ENCODE data around the gene GMDS. TPM values are rescaled to one million over a fixed set of nuclear protein-coding genes. Genes with fewer than 3 reads are reported as not detected.

GMDS gene
- total RNA-seq, 1 donor from 2014 or later, result 7.8 TPM

GRCh38 chr6:2196079-2196679, 49.2 kb downstream of the GMDS start:
- H3K9ac ChIP-seq (ENCODE audit: low read depth in 1 of 3, low read length in 3 of 3), result no peak overlapping the region
- H3K27me3 ChIP-seq (ENCODE audit: control insufficient read depth in 3 of 3, insufficient read depth in 3 of 3, low read length in 3 of 3), result no peaks in the 10 kb centered on the region
- H3K36me3 ChIP-seq (ENCODE audit: control insufficient read depth in 3 of 3, insufficient read depth in 3 of 3, low read length in 3 of 3), result no peaks in the 10 kb centered on the region
- no peak overlapping the region for H3K27ac ChIP-seq (ENCODE audit: low read depth, low read length)
- peaks cover 0 to 5% (median 5%) of the 10 kb centered on the region in 3 donors for H3K4me1 ChIP-seq (ENCODE audit: control insufficient read depth in 3 of 3, insufficient read depth in 3 of 3, low read length in 3 of 3)
- no peak overlapping the region for H3K4me3 ChIP-seq (ENCODE audit: low read length in 3 of 3)
- H3K9me3 ChIP-seq (ENCODE audit: control insufficient read depth in 3 of 3, low read length in 3 of 3), result no peaks in the 10 kb centered on the region

GRCh38 chr6:2194643-2195042, 50.8 kb downstream of the GMDS start:
- Histone ChIP-seq H3K4me3 (ENCODE audit: low read length in 3 of 3) (no peak overlapping the region), H3K9ac (ENCODE audit: low read depth in 1 of 3, low read length in 3 of 3) (no peak overlapping the region), H3K4me1 (ENCODE audit: control insufficient read depth in 3 of 3, insufficient read depth in 3 of 3, low read length in 3 of 3) (peaks cover 0 to 5% (median 5%) of the 10 kb centered on the region in 3 donors), H3K9me3 (ENCODE audit: control insufficient read depth in 3 of 3, low read length in 3 of 3) (no peaks in the 10 kb centered on the region), H3K27ac (ENCODE audit: low read depth, low read length) (no peak overlapping the region), H3K36me3 (ENCODE audit: control insufficient read depth in 3 of 3, insufficient read depth in 3 of 3, low read length in 3 of 3) (no peaks in the 10 kb centered on the region), H3K27me3 (ENCODE audit: control insufficient read depth in 3 of 3, insufficient read depth in 3 of 3, low read length in 3 of 3) (no peaks in the 10 kb centered on the region)

GRCh38 chr6:2193931-2194330, 51.5 kb downstream of the GMDS start:
- Histone ChIP-seq H3K9me3 (ENCODE audit: control insufficient read depth in 3 of 3, low read length in 3 of 3) (no peaks in the 10 kb centered on the region), H3K4me1 (ENCODE audit: control insufficient read depth in 3 of 3, insufficient read depth in 3 of 3, low read length in 3 of 3) (peaks cover 0 to 5% (median 5%) of the 10 kb centered on the region in 3 donors), H3K27me3 (ENCODE audit: control insufficient read depth in 3 of 3, insufficient read depth in 3 of 3, low read length in 3 of 3) (no peaks in the 10 kb centered on the region), H3K27ac (ENCODE audit: low read depth, low read length) (no peak overlapping the region), H3K4me3 (ENCODE audit: low read length in 3 of 3) (no peak overlapping the region), H3K36me3 (ENCODE audit: control insufficient read depth in 3 of 3, insufficient read depth in 3 of 3, low read length in 3 of 3) (no peaks in the 10 kb centered on the region), H3K9ac (ENCODE audit: low read depth in 1 of 3, low read length in 3 of 3) (no peak overlapping the region)

- H3K4me3 ChIP-seq (ENCODE audit: low read length in 3 of 3), result no peak overlapping the region
- no peaks in the 10 kb centered on the region for H3K9me3 ChIP-seq (ENCODE audit: control insufficient read depth in 3 of 3, low read length in 3 of 3)
- peaks cover 0 to 5% (median 5%) of the 10 kb centered on the region in 3 donors for H3K4me1 ChIP-seq (ENCODE audit: control insufficient read depth in 3 of 3, insufficient read depth in 3 of 3, low read length in 3 of 3)
- H3K27ac ChIP-seq (ENCODE audit: low read depth, low read length), result no peak overlapping the region
- H3K36me3 ChIP-seq (ENCODE audit: control insufficient read depth in 3 of 3, insufficient read depth in 3 of 3, low read length in 3 of 3), result no peaks in the 10 kb centered on the region
- no peaks in the 10 kb centered on the region for H3K27me3 ChIP-seq (ENCODE audit: control insufficient read depth in 3 of 3, insufficient read depth in 3 of 3, low read length in 3 of 3)
- H3K9ac ChIP-seq (ENCODE audit: low read depth in 1 of 3, low read length in 3 of 3), result no peak overlapping the region
Observed at GRCh38 chr6:2192976-2193375, 52.4 kb downstream of the GMDS start.

- H3K9ac ChIP-seq (ENCODE audit: low read depth in 1 of 3, low read length in 3 of 3), result no peak overlapping the region
- no peaks in the 10 kb centered on the region for H3K9me3 ChIP-seq (ENCODE audit: control insufficient read depth in 3 of 3, low read length in 3 of 3)
- no peak overlapping the region for H3K4me3 ChIP-seq (ENCODE audit: low read length in 3 of 3)
- H3K4me1 ChIP-seq (ENCODE audit: control insufficient read depth in 3 of 3, insufficient read depth in 3 of 3, low read length in 3 of 3), result no peaks in the 10 kb centered on the region
- no peak overlapping the region for H3K27ac ChIP-seq (ENCODE audit: low read depth, low read length)
- no peaks in the 10 kb centered on the region for H3K27me3 ChIP-seq (ENCODE audit: control insufficient read depth in 3 of 3, insufficient read depth in 3 of 3, low read length in 3 of 3)
- no peaks in the 10 kb centered on the region for H3K36me3 ChIP-seq (ENCODE audit: control insufficient read depth in 3 of 3, insufficient read depth in 3 of 3, low read length in 3 of 3)
Observed at GRCh38 chr6:2191390-2191740, 54.0 kb downstream of the GMDS start.

GRCh38 chr6:2190661-2191389, 54.6 kb downstream of the GMDS start:
- no peaks in the 10 kb centered on the region for H3K4me1 ChIP-seq (ENCODE audit: control insufficient read depth in 3 of 3, insufficient read depth in 3 of 3, low read length in 3 of 3)
- no peak overlapping the region for H3K9ac ChIP-seq (ENCODE audit: low read depth in 1 of 3, low read length in 3 of 3)
- no peak overlapping the region for H3K27ac ChIP-seq (ENCODE audit: low read depth, low read length)
- H3K9me3 ChIP-seq (ENCODE audit: control insufficient read depth in 3 of 3, low read length in 3 of 3), result no peaks in the 10 kb centered on the region
- no peak overlapping the region for H3K4me3 ChIP-seq (ENCODE audit: low read length in 3 of 3)
- H3K36me3 ChIP-seq (ENCODE audit: control insufficient read depth in 3 of 3, insufficient read depth in 3 of 3, low read length in 3 of 3), result no peaks in the 10 kb centered on the region
- no peaks in the 10 kb centered on the region for H3K27me3 ChIP-seq (ENCODE audit: control insufficient read depth in 3 of 3, insufficient read depth in 3 of 3, low read length in 3 of 3)

- Histone ChIP-seq H3K27me3 (ENCODE audit: control insufficient read depth in 3 of 3, insufficient read depth in 3 of 3, low read length in 3 of 3) (no peaks in the 10 kb centered on the region), H3K4me1 (ENCODE audit: control insufficient read depth in 3 of 3, insufficient read depth in 3 of 3, low read length in 3 of 3) (no peaks in the 10 kb centered on the region), H3K9ac (ENCODE audit: low read depth in 1 of 3, low read length in 3 of 3) (no peak overlapping the region), H3K4me3 (ENCODE audit: low read length in 3 of 3) (no peak overlapping the region), H3K36me3 (ENCODE audit: control insufficient read depth in 3 of 3, insufficient read depth in 3 of 3, low read length in 3 of 3) (no peaks in the 10 kb centered on the region), H3K27ac (ENCODE audit: low read depth, low read length) (no peak overlapping the region), H3K9me3 (ENCODE audit: control insufficient read depth in 3 of 3, low read length in 3 of 3) (no peaks in the 10 kb centered on the region)
Observed at GRCh38 chr6:2188856-2189384, 56.5 kb downstream of the GMDS start.

GRCh38 chr6:2188397-2188796, 57.0 kb downstream of the GMDS start:
- no peaks in the 10 kb centered on the region for H3K9me3 ChIP-seq (ENCODE audit: control insufficient read depth in 3 of 3, low read length in 3 of 3)
- H3K4me3 ChIP-seq (ENCODE audit: low read length in 3 of 3), result no peak overlapping the region
- no peak overlapping the region for H3K9ac ChIP-seq (ENCODE audit: low read depth in 1 of 3, low read length in 3 of 3)
- H3K27ac ChIP-seq (ENCODE audit: low read depth, low read length), result no peak overlapping the region
- no peaks in the 10 kb centered on the region for H3K36me3 ChIP-seq (ENCODE audit: control insufficient read depth in 3 of 3, insufficient read depth in 3 of 3, low read length in 3 of 3)
- H3K4me1 ChIP-seq (ENCODE audit: control insufficient read depth in 3 of 3, insufficient read depth in 3 of 3, low read length in 3 of 3), result no peaks in the 10 kb centered on the region
- no peaks in the 10 kb centered on the region for H3K27me3 ChIP-seq (ENCODE audit: control insufficient read depth in 3 of 3, insufficient read depth in 3 of 3, low read length in 3 of 3)

- Histone ChIP-seq H3K36me3 (ENCODE audit: control insufficient read depth in 3 of 3, insufficient read depth in 3 of 3, low read length in 3 of 3) (no peaks in the 10 kb centered on the region), H3K9me3 (ENCODE audit: control insufficient read depth in 3 of 3, low read length in 3 of 3) (no peaks in the 10 kb centered on the region), H3K4me1 (ENCODE audit: control insufficient read depth in 3 of 3, insufficient read depth in 3 of 3, low read length in 3 of 3) (no peaks in the 10 kb centered on the region), H3K27me3 (ENCODE audit: control insufficient read depth in 3 of 3, insufficient read depth in 3 of 3, low read length in 3 of 3) (no peaks in the 10 kb centered on the region), H3K9ac (ENCODE audit: low read depth in 1 of 3, low read length in 3 of 3) (no peak overlapping the region), H3K27ac (ENCODE audit: low read depth, low read length) (no peak overlapping the region), H3K4me3 (ENCODE audit: low read length in 3 of 3) (no peak overlapping the region)
Observed at GRCh38 chr6:2187826-2188225, 57.6 kb downstream of the GMDS start.

GRCh38 chr6:2186516-2186915, 58.9 kb downstream of the GMDS start:
- H3K36me3 ChIP-seq (ENCODE audit: control insufficient read depth in 3 of 3, insufficient read depth in 3 of 3, low read length in 3 of 3), result no peaks in the 10 kb centered on the region

More at GRCh38 chr6:2186516-2186915, 58.9 kb downstream of the GMDS start:
- H3K27me3 ChIP-seq (ENCODE audit: control insufficient read depth in 3 of 3, insufficient read depth in 3 of 3, low read length in 3 of 3), result no peaks in the 10 kb centered on the region
- H3K9ac ChIP-seq (ENCODE audit: low read depth in 1 of 3, low read length in 3 of 3), result no peak overlapping the region
- H3K4me1 ChIP-seq (ENCODE audit: control insufficient read depth in 3 of 3, insufficient read depth in 3 of 3, low read length in 3 of 3), result no peaks in the 10 kb centered on the region
- H3K4me3 ChIP-seq (ENCODE audit: low read length in 3 of 3), result no peak overlapping the region
- no peak overlapping the region for H3K27ac ChIP-seq (ENCODE audit: low read depth, low read length)
- H3K9me3 ChIP-seq (ENCODE audit: control insufficient read depth in 3 of 3, low read length in 3 of 3), result no peaks in the 10 kb centered on the region

All from skeletal muscle tissue (tissue), 4 donors.